T-helper 2 cell (primary cell): ENCODE measurements around the gene NDUFA8.

Experiments
- DNase-seq, 5 experiments: peaks; one replicate each; pipeline versions ENCODE4 v3.0.0 to v3.0.0-alpha.2; 2012 to 2022

NDUFA8 gene

DNA sequence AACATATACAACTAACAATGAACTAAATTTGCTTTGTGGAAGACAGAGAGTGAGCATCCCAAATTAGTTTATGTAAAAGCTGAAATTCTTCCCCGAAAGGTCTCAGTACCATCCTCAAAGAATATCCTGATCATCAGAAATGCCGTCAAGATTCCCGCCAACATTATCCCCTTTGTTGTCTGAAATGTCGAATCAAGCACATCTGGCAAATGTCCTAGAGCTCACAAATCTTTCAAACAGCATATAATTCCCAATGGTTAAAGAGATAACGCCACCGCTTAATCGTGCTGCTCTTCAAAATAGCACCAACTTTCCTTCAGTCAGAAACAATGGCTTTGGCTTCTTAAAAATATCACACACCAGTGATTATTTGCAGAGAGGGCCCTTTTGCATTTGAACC is 23.9 kb upstream of the NDUFA8 start:
- no peak for DNase-seq

GRCh38 chr9:122180633-122181032 is 21.1 kb upstream of the NDUFA8 start:
- DNase-seq: no peak

- no peak for DNase-seq
Measured at GRCh38 chr9:122179690-122180074, 20.1 kb upstream of the NDUFA8 start.

- no peak for DNase-seq
Measured at GRCh38 chr9:122179054-122179689, 19.6 kb upstream of the NDUFA8 start.

DNA sequence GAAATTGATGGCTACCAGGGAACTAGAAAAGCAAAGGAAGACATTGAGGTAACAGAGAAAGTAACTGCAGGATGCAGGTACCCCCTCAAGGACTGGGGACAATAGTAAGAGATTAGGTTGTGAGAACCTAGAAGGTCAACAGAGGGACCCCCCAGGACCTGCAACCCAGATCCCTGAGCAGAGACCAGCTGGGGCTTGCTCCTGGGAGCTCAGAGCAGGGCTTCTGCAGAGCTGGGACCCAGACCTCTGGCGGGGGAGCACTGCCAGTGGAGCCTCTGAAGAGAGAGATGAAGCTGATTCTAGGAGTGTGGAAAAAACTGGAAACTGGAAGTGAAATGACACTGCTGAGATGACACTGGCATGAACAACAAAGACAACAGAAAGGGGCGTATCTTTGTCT is 17.3 kb upstream of the NDUFA8 start:
- DNase-seq: no peak

DNA sequence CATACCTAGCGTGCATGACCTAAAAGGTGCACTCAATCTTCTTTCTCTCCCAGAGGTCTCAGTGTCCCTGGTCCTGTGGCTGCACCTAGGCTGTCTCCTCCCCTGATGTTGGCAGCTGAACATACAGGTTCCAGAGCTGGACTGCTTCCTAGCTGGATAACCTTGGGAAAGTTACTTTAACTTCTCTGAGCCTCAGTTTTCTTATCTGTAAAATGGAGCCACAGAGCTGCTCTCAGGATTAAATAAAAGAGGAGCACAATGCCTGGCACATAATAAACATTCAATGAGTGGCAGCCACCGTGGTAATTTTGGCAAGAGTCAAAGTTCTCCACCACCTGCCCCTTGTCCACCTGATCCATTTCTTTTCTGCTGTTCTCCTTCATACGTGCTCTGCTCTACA is 14.1 kb upstream of the NDUFA8 start:
- DNase-seq: no peak

DNA sequence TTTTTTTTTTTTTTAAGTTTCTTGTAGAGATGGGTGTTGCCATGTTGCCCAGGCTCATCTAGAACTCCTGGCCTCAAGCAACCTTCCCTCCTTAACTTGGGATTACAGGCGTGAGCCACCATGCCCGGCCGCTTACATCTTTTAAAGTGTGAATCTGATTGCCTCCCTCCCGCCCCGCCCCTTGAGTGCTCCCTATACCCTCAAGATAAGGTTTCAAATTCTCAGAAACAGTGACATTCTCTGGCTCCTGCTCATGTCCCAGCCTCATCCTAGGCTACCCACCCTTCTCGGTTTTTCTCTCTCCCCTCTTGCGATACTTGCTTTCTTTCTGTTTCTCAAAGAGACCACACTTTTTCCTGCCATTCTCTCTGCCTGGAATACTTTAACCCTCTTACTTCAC is 12.6 kb upstream of the NDUFA8 start:
- no peak for DNase-seq

GRCh38 chr9:122168356-122168755 is 8.8 kb upstream of the NDUFA8 start:
- DNase-seq: no peak

- no peak for DNase-seq
Measured at GRCh38 chr9:122164286-122164685, 4.7 kb upstream of the NDUFA8 start.

DNA sequence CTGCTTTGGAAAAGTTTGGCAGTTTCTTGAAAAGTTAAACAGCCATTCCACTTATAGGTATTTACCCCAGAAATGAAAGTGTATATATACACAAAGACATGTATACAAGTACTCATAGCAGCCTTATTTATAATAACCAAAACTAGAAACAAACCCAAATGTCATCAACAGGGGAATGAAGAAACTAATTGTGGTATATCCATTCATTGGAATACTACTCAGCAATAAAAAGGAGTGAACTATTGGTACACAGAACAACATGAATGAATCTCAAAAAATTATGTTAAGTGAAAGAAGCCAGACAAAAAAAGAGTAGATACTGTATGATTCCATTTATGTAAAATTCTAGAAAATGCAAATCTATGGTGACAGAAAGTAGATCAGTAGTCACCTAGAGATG is 2.8 kb upstream of the NDUFA8 start:
- no peak for DNase-seq

DNA sequence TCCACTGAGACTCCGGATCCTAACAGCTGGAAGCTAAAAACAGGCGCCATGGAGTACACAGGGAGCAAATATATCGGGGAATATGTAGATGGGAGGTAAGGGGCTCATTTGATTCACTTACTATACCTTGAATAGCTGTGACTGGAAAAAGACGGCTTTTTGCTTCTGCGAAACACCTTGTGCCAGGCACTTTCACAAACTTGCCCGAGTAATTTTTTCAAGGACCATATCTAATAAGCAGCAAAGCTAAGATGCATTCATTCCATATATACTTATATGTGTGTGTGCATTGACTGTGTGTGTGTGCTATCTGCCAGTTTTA is 307 bp upstream of the NDUFA8 start:
- DNase-seq: no peak

DNA sequence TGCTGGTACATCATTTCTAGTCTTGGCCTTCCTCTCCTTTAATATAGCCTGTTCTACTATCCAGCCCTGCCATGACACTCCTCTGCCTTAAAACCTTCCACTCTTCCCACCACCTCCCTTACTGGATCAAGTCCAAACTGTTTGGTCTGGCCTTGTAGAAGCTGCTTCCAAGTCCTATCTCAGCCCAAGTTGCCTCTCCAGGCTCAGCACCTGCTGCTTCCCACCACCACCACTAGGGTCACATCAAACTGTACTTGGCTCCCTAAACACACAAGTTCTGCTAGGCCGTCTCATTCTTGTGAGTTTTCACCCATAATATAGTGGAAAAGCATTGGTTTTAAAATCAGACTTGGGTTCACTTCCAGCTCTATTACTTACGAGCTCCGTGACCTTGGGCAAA is 1.4 kb downstream of the NDUFA8 start:
- DNase-seq: peak in 3 of 5 experiments; percentile 9 to 65 (median 14)

GRCh38 chr9:122155796-122156195 is 3.8 kb downstream of the NDUFA8 start:
- no peak for DNase-seq

DNA sequence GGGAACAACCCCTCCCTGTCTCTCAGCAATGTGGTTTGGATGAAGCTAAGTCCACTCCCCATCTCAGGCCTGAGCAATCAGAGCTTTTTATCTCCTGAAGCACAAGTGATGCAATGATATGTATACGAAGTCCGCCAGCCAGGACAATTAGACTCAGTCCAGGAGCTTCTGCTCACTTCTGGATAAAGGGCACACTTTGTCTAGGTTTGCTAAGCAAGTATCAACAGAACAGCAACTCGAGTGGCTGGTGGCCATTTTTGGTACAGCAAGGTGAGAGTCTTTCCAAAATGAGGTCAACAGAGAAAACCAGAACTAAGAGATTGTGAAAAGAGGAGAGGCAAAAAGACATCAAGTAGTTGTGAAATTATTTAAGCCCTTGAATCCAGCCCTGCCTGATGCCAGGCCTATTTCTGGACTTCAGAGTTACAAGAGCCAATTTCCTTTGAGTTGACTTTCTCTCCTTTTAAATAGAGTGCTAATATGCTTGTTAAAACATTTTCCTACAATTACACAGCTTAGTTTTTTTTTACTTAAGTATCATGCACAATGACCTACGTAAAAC is 8.2 kb downstream of the NDUFA8 start:
- DNase-seq: peak in 1 of 5 experiments; percentile 12

DNA sequence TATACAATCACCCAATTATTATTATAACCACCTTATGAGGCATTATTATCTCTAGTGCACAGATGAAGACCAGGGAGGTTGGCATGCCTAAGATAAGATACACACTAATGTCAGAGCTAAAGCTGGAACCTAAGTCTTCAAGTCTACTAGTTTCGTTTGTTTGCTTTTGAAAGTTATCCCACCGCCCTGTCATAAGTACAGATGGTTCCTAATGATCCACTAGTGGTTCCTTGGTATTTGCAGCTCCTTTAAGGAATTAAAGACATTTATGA is 14.1 kb downstream of the NDUFA8 start:
- DNase-seq: no peak

GRCh38 chr9:122144836-122145591 is 14.6 kb downstream of the NDUFA8 start:
- no peak for DNase-seq

DNA sequence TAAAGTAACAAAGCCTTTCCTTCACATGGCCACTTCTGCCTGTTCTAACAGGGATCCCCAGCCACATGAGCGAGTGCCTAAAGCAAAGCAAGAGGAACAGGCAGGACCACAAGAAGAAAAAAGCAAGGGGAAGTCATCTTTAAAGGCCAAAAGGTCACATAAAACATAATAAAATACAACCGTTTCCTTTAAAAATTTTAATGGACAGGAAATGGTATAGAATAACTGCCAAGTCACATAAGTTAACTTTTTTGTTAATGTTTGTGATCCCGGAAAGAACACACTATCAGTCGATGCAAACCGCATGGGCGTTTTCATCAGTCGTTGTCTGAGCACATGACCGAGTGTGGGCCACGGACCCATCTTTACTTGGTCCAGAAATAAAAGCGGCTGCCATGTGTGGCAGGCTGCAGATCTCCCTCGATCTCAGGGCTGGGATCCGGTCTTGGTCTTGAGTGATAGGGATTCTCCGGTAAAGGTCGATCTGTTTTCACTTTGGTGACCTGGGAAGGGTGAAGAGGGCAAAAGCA is 15.6 kb downstream of the NDUFA8 start:
- no peak for DNase-seq

GRCh38 chr9:122143296-122143695 is 16.3 kb downstream of the NDUFA8 start:
- DNase-seq: no peak

- DNase-seq: no peak
Measured at GRCh38 chr9:122141671-122142070, 17.9 kb downstream of the NDUFA8 start.

GRCh38 chr9:122140368-122141193 is 19.0 kb downstream of the NDUFA8 start:
- no peak for DNase-seq

GRCh38 chr9:122138560-122139268 is 20.9 kb downstream of the NDUFA8 start:
- no peak for DNase-seq

DNA sequence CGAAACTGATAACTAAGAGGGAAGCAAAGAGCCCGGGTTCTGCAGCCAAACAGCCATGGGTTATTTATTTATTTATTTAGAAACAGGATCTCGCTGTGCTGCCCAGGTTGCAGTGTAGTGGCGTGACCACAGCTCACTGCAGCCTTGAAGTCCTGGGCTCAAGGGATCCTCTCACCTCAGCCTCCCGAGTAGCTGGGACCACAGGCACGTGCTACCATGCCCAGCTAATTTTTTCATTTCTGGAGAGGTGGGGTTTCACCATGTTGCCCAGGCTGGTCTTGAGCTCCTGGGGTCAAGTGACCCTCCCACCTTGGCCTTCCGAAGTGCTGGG is 24.1 kb downstream of the NDUFA8 start:
- DNase-seq: no peak
